Activated CD8-positive, alpha-beta memory T cell treated with anti-CD3 and anti-CD28 coated beads for 4 hours (primary cell): ENCODE measurements around the gene VWA5A.
"Not testable (repeated sequence)": the region's sequence is repeated elsewhere in the genome, so short reads cannot be mapped to it uniquely, and the experiment has no call there.

Experiments
- DNase-seq, 2 donors: peaks; one replicate each; pipeline ENCODE4 v3.0.0-alpha.2; 2020; ENCODE audit warnings: low read depth in 2 of 2

VWA5A gene

DNA sequence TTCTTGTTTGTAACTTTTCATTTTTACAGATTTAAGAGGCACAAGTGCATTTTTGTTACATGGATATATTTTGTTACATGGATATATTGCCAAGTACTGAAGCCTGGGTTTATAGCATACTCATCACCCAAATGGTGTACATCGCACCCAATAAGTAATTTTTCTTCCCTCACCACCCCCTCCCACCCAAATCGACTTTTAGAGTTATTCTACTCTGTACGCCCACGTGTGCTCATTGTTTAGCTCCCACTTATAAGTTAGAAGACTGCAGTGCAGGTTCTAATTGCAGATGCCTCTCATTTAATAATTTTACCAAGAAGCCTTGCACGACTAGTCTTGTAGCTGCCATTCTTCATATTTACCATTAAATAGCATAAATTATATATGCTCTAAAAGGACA is 20.5 kb upstream of the VWA5A start:
- no peak for DNase-seq

GRCh38 chr11:124096364-124096763 is 18.9 kb upstream of the VWA5A start:
- no peak for DNase-seq

- DNase-seq, result no peak
Observed at GRCh38 chr11:124098141-124098540, 17.1 kb upstream of the VWA5A start.

- no peak for DNase-seq
Observed at GRCh38 chr11:124101737-124102136, 13.5 kb upstream of the VWA5A start.

DNA sequence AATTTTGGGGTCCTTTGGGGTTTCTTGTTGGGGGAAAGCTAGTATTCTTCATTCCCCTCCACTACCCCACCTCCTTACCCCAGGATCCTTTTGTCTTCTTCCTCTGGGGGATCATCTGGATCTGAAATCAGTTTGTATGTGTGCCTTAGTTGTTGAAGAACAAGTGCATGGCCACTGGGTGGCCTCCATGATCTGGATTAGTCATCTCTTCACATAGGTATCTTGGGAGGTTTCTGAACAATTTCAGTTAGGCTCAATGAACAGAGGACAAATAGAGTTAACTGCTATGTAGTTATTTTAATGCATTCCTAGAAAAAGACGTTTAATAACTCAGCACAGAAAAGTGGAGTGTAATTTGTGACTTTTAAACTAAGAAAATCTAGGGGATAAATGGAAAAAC is 7.1 kb upstream of the VWA5A start:
- DNase-seq, result no peak

DNA sequence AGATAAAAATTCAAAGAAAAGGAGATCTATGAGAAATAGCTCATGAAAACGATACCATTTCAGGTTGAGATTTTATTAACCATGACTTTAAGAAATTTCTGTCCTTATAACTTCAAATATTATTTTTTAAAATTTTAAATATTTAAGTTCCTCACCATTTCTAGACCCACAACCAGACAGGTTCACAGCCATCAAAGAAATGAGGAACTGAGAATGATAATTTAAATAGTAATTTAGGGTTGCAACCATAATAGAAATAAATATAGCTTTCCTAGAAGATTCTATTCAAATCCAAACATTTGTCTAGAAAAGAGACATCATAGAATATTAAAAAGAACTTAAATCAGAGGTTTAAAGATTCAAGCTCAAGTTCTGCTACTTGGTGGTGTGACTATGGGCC is 5.9 kb upstream of the VWA5A start:
- no peak for DNase-seq

- DNase-seq, result no peak
Observed at GRCh38 chr11:124110201-124110600, 5.0 kb upstream of the VWA5A start.

DNA sequence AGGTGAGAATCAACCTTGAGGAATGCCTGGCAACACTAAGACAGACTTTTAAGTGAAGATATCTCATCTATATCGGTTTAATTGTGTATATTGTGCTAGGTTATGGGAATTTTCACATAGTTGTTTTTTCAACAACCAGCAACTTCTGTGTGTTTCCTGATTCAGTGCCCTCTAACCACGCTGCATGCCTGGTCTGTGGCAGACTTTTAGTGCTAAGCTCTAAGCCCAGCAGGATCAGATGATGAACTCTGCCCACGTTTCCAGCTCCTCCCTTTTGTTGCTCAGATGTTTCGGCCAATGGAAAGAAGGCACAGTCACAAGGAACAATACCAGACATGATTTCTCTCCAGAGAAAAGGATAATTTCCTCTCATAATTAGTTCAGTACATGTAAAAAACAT is 1.4 kb upstream of the VWA5A start:
- no peak for DNase-seq

- DNase-seq, result no peak
Observed at GRCh38 chr11:124115782-124116616, 749 bp downstream of the VWA5A start.

GRCh38 chr11:124119103-124119502 is 3.9 kb downstream of the VWA5A start:
- DNase-seq, result no peak

DNA sequence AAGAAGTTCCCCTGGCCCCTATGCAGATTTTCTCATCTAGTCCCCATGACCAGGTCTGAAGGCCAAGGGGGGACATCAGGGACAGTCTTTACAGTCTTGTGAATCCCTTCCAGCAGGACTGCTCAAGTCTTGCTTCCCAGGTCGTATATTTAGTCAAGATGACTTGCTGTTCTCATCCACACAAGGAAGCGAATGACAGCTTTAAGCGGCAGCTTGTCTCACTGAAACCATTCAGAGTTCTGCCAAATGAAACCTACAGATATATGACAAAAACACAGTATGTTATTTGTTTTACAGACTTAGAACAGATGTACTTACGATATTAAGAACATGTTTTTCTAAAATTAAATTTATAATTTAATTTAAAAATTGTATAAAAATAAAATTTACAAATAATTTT is 5.6 kb downstream of the VWA5A start:
- no peak for DNase-seq

- DNase-seq, result no peak
Observed at GRCh38 chr11:124122123-124122522, 6.9 kb downstream of the VWA5A start.

DNA sequence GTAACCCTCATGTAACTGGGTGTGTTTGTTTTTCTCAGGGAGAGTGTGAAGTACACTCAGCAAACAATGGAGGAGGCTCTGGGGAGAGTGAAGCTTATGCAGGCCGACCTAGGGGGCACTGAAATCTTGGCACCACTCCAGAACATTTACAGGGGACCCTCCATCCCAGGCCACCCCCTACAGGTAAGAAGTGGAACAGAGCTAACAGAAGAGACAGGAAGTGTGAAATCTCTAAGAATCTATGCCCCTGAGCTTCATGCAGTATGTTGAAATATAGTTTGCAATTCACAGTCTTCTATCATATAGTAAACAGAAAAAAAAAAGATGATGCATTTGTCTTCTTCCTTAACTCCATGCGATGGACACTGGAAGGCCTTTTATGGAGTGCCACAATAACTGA is 8.4 kb downstream of the VWA5A start:
- DNase-seq, result no peak

- DNase-seq, result not testable (repeated sequence)
Observed at GRCh38 chr11:124127134-124127533, 11.9 kb downstream of the VWA5A start.

DNA sequence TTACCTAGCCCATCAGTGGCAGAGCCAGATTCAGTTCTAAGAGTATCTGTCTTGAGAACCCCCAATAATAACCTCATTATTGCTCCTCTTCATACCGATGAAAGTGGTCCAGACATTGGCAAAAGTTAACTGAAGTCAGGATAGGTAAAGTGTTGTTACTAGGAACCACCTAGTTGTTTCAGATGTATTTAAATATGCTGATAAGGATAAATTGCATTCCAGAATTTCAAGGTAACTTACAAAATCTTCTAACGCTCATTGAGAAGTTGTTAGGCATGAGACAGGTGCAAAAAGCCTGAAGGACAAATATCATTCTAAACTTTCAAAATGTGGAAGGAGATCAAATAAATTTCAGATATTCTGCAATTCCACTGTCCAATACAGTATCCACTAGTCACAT is 27.8 kb downstream of the VWA5A start:
- DNase-seq, result no peak

GRCh38 chr11:124147951-124148350 is 32.7 kb downstream of the VWA5A start:
- no peak for DNase-seq

DNA sequence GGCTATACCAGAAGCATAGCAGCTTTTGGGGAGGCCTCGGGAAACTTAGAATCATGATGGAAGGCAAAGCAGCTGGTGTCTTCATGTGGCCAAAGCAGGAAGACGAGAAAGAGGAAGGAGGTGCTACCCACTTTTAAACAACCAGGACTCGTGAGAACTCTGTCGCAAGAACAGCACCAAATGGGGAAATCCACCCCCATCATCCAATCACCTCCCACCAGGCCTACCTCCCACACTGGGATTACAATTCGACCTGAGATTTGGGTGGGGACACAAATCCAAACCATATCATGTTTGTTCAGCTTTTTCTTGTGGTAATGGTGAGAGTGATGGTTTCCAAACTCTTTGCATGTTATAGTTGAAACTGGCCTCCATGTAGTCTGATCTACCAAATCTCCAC is 35.4 kb downstream of the VWA5A start:
- no peak for DNase-seq

DNA sequence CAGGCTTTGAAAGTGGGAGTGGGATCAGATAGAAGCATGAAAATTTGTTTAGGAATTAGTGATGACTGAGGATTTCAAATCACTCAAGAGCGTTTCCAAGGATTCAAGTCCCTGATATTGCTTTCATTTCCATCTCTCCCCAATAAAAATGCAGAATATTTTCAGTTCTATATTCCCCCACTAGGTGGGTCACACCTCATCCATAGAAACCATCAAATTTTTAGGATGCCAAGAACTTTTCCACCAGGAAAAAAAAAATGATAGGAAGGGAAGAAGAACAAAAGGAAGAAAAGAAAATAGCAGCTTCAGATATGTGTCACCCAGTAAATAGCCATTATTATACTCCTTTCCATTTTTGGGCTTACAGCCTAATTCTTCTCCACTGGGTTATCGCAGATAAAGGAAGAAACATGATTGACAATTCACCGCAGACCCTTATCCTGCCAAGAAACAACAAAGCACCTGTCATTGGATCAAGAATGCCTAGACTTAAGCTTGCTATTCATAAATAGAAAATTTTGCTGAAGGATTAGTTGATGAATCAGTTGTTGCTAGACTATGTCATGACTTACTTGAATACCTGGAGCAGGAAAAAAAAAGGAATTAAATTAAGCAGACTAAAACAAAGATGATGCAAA is 37.6 kb downstream of the VWA5A start:
- no peak for DNase-seq

DNA sequence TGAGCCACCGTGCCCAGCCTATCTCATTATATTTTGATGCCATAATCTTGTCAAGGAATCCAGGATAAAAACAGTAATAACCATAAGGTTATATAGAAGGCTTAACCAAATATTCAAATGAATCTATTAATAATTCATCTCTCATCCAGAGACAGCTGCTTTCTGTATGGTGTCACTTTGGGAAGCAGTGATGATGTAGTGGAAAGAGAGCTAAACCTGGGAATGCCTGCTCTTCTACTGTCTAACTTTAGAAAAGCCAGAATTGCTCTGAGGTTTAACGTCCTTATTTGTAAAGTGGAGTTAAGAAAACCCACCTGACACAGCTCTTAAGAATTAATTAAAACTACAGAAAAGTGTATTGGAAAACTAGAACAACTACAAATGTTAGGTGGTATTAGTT is 38.6 kb downstream of the VWA5A start:
- no peak for DNase-seq

DNA sequence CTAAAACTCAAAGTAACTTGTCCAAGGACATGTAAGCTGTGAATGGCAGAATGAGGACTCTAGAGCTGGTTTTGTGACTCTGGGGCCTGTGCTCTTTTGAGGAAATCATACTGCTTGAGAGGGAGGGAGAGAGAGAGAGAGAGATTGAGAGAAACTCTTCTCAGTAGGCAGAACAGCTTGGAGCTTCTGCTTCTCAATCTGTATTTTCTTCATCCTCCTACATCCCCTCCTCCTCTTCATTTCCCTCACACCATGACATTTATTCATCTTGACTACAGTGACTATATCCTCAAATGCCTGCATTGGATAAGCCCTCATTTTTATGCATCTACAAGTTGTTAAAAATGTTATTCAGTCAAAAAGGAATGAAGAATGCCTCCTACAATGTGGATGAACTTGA is 44.2 kb downstream of the VWA5A start:
- no peak for DNase-seq

DNA sequence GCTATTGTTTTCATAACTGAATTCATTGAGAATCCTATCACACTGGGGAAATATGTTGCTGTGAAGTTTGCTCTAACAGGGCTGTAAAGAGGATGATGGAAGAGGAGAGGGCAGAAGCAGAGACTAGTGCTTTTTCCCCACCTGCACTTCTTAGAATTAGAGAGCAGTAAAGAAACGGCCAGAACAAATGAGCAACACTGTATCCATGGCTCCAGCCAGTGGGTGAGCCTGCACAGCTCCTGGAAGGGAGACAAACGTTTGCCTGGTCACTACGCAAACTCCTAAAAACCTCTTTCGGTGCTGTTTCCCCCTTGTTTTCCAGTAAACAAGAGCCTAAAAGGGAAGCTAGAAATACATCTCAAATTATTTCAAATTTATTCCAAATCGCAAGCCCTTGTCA is 45.7 kb downstream of the VWA5A start:
- no peak for DNase-seq

DNA sequence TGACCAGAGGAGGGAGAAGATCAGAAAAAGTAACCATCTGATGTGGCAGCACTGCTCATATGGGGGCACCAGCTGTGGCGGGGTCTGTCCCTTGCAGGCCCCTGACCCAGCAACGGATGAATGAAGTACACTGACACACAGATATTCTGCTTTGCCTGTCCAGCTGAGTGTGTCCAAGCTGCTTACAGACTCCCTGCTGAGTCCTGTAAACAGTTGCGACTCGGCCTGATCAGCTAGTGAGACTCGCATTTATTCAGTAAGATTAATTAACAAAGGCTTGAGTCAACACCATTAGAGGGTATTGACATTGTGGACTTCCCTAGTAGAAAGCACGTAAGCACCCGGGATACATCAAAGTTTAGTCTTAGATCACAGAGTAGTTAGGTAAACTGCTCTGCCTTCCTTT is 52.6 kb downstream of the VWA5A start:
- no peak for DNase-seq

DNA sequence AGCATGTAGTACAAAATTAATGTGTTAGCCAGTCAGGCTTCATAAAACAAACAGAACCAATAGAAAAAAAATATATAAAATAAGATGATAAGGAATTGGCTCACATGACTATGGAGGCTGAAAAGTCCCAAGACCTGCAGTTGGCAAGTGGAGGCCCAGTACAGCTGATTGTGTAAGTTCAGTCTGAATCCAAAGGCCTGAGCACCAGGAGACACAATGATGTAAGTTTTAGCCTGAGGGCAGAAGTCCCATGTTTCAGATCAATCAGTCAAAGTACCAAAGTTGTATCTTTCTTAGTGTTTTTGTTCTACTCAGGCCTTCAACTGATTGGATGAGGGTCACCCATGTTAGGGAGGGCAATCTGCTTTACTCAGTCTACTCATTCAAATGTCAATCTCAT is 53.5 kb downstream of the VWA5A start:
- DNase-seq, result no peak

DNA sequence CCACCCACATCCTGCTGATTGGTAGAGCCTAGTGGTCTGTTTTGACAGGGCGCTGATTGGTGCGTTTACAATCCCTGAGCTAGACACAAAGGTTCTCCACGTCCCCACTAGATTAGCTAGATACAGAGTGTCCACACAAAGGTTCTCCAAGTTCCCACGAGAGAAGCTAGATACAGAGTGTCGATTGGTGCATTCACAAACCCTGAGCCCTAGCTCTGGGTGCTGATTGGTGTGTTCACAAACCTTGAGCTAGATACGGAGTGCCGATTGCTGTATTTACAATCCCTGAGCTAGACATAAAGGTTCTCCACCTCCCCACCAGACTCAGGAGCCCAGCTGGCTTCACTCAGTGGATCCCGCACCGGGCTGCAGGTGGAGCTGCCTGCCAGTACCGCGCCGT is 55.1 kb downstream of the VWA5A start:
- not testable (repeated sequence) for DNase-seq
